ENCODE data around the gene MCOLN1. TPM values are rescaled to one million over a fixed set of nuclear protein-coding genes. Genes with fewer than 3 reads are reported as not detected.
A peak's percentile ranks its signal among the peaks of the same experiment; 100 is the strongest.

Gene MCOLN1
- total and polyA plus RNA-seq, 9 of the 15 experiments (the other 6 are each of a cell fraction or from before 2014, with no cell fraction given) = 0.25 to 15.4 (median 7.1) TPM

DNA sequence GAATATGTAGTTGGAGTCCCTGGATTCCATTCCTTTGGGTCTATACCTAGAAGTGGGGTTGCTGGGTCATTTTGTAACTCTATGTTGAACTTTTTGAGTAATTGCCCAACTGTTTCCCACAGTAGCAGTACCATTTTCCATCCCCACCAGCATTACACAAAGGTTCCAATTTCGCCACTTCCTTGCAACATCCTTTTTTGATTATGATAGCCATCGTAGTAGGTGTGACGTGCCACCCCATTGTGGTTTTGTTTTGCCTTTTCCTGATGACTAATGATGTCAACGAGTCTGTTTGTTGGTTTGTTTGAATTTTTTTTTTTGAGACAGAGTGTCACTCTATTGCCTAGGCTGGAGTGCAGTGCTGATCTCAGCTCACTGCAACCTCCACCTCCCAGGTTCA lies 30.3 kb upstream of the MCOLN1 start (continued):
- TF ChIP-seq ATF3 (IDR thresholded peaks at IDR 0.05) (peak; percentile 62), ATF3 (CRISPR knock-in tag; conservative IDR thresholded peaks at IDR 0.05) (no peak), KLF16 (IDR thresholded peaks at IDR 0.05) (no peak), ZNF384 (IDR thresholded peaks at IDR 0.05; ENCODE audit: low read depth, low read length) (peak; percentile 59), CREB1 (IDR thresholded peaks at IDR 0.05) (no peak), CREB1 (CRISPR knock-in tag; IDR thresholded peaks at IDR 0.05) (peak; percentile 32; the same call in 1 of the 2 replicates), U2AF2 (optimal IDR thresholded peaks at IDR 0.05; ENCODE audit: low read depth, low read length) (no peak), ZNF583 (CRISPR knock-in tag; IDR thresholded peaks at IDR 0.05) (no peak), MED1 (CRISPR knock-in tag; IDR thresholded peaks at IDR 0.05; ENCODE audit: borderline replicate concordance) (no peak)
- TF ChIP-seq, protein P1, sequence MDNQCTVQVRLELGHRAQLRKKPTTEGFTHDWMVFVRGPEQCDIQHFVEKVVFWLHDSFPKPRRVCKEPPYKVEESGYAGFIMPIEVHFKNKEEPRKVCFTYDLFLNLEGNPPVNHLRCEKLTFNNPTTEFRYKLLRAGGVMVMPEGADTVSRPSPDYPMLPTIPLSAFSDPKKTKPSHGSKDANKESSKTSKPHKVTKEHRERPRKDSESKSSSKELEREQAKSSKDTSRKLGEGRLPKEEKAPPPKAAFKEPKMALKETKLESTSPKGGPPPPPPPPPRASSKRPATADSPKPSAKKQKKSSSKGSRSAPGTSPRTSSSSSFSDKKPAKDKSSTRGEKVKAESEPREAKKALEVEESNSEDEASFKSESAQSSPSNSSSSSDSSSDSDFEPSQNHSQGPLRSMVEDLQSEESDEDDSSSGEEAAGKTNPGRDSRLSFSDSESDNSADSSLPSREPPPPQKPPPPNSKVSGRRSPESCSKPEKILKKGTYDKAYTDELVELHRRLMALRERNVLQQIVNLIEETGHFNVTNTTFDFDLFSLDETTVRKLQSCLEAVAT (IDR thresholded peaks at IDR 0.05) = 0 out of 4 replicates have a peak, but pooled peaks of 1 of the 2 experiments have one; percentile 18

GRCh38 chr19:7492558-7492957 lies 29.9 kb upstream of the MCOLN1 start:
- no peak overlapping the region for H3K4me3 ChIP-seq
- in situ Hi-C loops (cut with MboI) = no loop called here
- no peaks in the 10 kb centered on the region for H4K20me1 ChIP-seq (replicated peaks; ENCODE audit: control insufficient read depth, insufficient read depth, low read length)
- DNase-seq (ENCODE audit: extremely low read depth in 1 of 4, low spot score in 3 of 4) = no peak
- H3K27me3 ChIP-seq (ENCODE audit: control insufficient read depth in 2 of 2, insufficient read depth in 2 of 2, low read length in 2 of 2) = no peaks in the 10 kb centered on the region
- no peak overlapping the region for H3K27ac ChIP-seq (ENCODE audit: extremely low read depth, low read depth, low read length)
- H3K4me1 ChIP-seq (replicated peaks in 1 of 2; ENCODE audit: control insufficient read depth in 2 of 2, insufficient read depth in 2 of 2, low read length in 2 of 2) = peaks cover 19 to 23% of the 10 kb centered on the region in 2 experiments
- H3K9me3 ChIP-seq (replicated peaks; ENCODE audit: control insufficient read depth, insufficient read depth, low read depth, low read length) = no peaks in the 10 kb centered on the region; the same call in 1 of the 2 replicates
- ChIA-PET POLR2A (no interaction called here), CTCF (ENCODE audit: low intra/inter-chr PET ratio) (no interaction called here)
- 43% methylated on average over 11 of the region's 11 CpGs for WGBS (ENCODE audit: insufficient coverage, low coverage, missing lambda C conversion rate)
- no TSS peak for BruUV-seq (replicated peaks)
- H3K9ac ChIP-seq (ENCODE audit: insufficient read depth in 1 of 2, low read depth in 2 of 2, low read length in 2 of 2) = no peak overlapping the region; a peak in 1 of 4 replicates
- no peaks in the 10 kb centered on the region for H3K36me3 ChIP-seq (ENCODE audit: control insufficient read depth, insufficient read depth, low read length)
- peaks cover 2% of the 10 kb centered on the region; the same call in 1 of the 3 replicates for H3K79me2 ChIP-seq (ENCODE audit: control insufficient read depth, insufficient read depth, low read length)
- ATAC-seq = no peak
- H3K9me1 ChIP-seq (ENCODE audit: control insufficient read depth, insufficient read depth, low read length) = no peaks in the 10 kb centered on the region
- FAIRE-seq = no peak
- H2AFZ ChIP-seq (ENCODE audit: low read depth, low read length) = peak overlapping the region; percentile 81
- H3K4me2 ChIP-seq (ENCODE audit: insufficient read depth, low read length) = 0 out of 2 replicates have a peak overlapping the region, but pooled peaks have one; percentile 0
- intact Hi-C loops (cut with micrococcal nuclease) = no loop called here
- TF ChIP-seq ZBTB40 (IDR thresholded peaks at IDR 0.05) = no peak
- no peak for TF ChIP-seq ZBTB40 (CRISPR knock-in tag; IDR thresholded peaks at IDR 0.05)

Data from K562 (cell line).